ENCODE data around the gene TAS2R5.

- no peak for TF ChIP-seq POLR2AphosphoS5 (IDR thresholded peaks at IDR 0.05; ENCODE audit: insufficient read depth in 1 of 2, low read depth in 1 of 2)
- no peak for TF ChIP-seq CTCF (IDR thresholded peaks at IDR 0.05)
Observed at GRCh38 chr7:141742229-141742628, 47.8 kb upstream of the TAS2R5 start.
